ENCODE measurements around the gene TMC4. TPM values are rescaled to one million over a fixed set of nuclear protein-coding genes. Genes with fewer than 3 reads are reported as not detected.

TMC4 gene
- polyA plus RNA-seq, 3 donors: 3.1 to 44.8 (median 6.4) TPM

DNA sequence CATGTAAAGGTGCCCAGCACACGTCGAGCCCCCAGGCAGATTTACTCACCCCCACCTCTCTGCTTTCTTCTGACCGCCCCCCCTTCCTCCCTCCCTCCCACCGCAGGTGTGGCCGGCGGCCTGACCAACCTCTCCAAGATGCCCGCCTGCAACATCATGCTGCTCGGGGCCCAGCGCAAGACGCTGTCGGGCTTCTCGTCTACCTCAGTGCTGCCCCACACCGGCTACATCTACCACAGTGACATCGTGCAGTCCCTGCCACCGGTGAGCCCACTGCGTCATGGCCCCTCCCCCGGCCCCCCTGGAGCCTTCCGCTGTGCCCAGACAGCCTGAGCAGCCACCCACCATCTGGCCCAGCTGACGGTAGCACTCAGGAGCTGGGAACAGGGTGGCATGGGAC lies 48.6 kb downstream of the TMC4 start:
- 93 to 96% (median 93%) methylated on average over 18 to 19 of the region's 19 CpGs for whole genome bisulfite sequencing, 3 donors

GRCh38 chr19:54123682-54124081 lies 49.3 kb downstream of the TMC4 start:
- no peak overlapping the region for H3K27ac ChIP-seq (ENCODE audit: low read depth, low read length)
- WGBS, 3 donors: 89 to 94% (median 94%) methylated on average over 16 to 17 of the region's 17 CpGs

More for the DNA sequence above, 48.6 kb downstream of the TMC4 start:
- no peak overlapping the region for H3K27ac ChIP-seq (ENCODE audit: low read depth, low read length)

DNA sequence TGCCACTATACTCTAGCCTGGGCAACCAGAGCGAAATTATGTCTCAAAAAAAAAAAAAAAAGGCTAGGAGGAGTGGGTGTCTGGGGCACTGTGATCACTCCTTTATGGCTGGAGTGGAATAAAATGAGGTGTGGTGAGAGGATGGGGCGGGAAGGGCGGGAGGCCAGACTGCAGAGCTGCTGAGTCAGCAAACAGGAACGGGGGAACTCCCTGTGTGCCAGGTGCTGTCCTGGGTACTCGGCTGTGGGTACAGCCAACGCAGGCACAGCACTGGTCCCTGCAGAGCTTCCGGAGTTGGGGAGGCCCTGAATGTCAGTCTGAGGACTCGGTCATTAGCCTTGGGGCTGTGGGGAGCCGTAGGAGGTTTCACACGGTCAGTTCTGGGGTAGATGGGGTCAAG lies 51.7 kb downstream of the TMC4 start:
- H3K27ac ChIP-seq (ENCODE audit: low read depth, low read length): no peak overlapping the region
- WGBS, 3 donors: 90 to 94% (median 94%) methylated on average over 10 of the region's 10 CpGs

GRCh38 chr19:54115109-54116063 lies 57.6 kb downstream of the TMC4 start, which contains the start of the genes PRPF31 and TFPT:
TSS of gene PRPF31 (plus strand) at chr19:54115754. CDS start at chr19:54118279, 2,525 bp downstream.
TSS of gene TFPT (minus strand) at chr19:54115657. CDS start at chr19:54115269, 388 bp downstream.
- WGBS, 3 donors: 0 to 1% (median 0%) methylated on average over 60 of the region's 60 CpGs
- no peak within 1 kb of the TSS for H3K27ac ChIP-seq (ENCODE audit: low read depth, low read length)

GRCh38 chr19:54114340-54115108 lies 58.4 kb downstream of the TMC4 start:
- H3K27ac ChIP-seq (ENCODE audit: low read depth, low read length): no peak overlapping the region
- WGBS, 3 donors: 10 to 15% (median 13%) methylated on average over 28 of the region's 28 CpGs

Other genes with a start within 250 kb of the TMC4 start
- under 1 TPM; 0.02 to 0.34 (median 0.04) TPM for gene CACNG8, start 210.2 kb downstream of the TMC4 start, polyA plus RNA-seq
- gene CACNG6, start 181.5 kb downstream of the TMC4 start, polyA plus RNA-seq: not detected
- 1 to 10 TPM in 1 of 3 donors, under 1 TPM in 1, not detected in 1; 0.76 to 2.1 TPM for gene VSTM1, start 109.3 kb downstream of the TMC4 start, polyA plus RNA-seq
- not detected for gene TARM1, start 91.8 kb downstream of the TMC4 start, polyA plus RNA-seq
- gene OSCAR, start 72.4 kb downstream of the TMC4 start, polyA plus RNA-seq: 1 to 10 TPM in 2 of 3 donors, under 1 TPM in 1; 0.37 to 6.4 (median 3.5) TPM
- gene NDUFA3, start 70.3 kb downstream of the TMC4 start, polyA plus RNA-seq: 100 to 1,000 TPM in 2 of 3 donors, 10 to 100 TPM in 1; 53.4 to 243 (median 185) TPM
- 10 to 100 TPM in 2 of 3 donors, 1 to 10 TPM in 1; 7.2 to 17.9 (median 11.8) TPM for gene TFPT, start 57.5 kb downstream of the TMC4 start, polyA plus RNA-seq
- 10 to 100 TPM; 21.0 to 47.7 (median 46.6) TPM for gene PRPF31, start 57.4 kb downstream of the TMC4 start, polyA plus RNA-seq
- gene CNOT3, start 35.4 kb downstream of the TMC4 start, polyA plus RNA-seq: 10 to 100 TPM; 19.4 to 23.6 (median 20.7) TPM
- gene LENG1, start 13.4 kb downstream of the TMC4 start, polyA plus RNA-seq: 1 to 10 TPM; 5.1 to 7.2 (median 6.2) TPM
- 10 to 100 TPM; 18.8 to 32.0 (median 27.5) TPM for gene MBOAT7, start 16.4 kb upstream of the TMC4 start, polyA plus RNA-seq
- gene TSEN34, start 18.1 kb upstream of the TMC4 start, polyA plus RNA-seq: 10 to 100 TPM; 32.8 to 45.0 (median 39.6) TPM
- 1,000 to 10,000 TPM; 3,750 to 5,284 (median 4,831) TPM for gene RPS9, start 27.7 kb upstream of the TMC4 start, polyA plus RNA-seq
- 10 to 100 TPM in 1 of 3 donors, 1 to 10 TPM in 2; 2.0 to 29.9 (median 6.1) TPM for gene LILRB3, start 49.8 kb upstream of the TMC4 start, polyA plus RNA-seq
- gene LILRA6, start 69.6 kb upstream of the TMC4 start, polyA plus RNA-seq: 10 to 100 TPM in 1 of 3 donors, 1 to 10 TPM in 1, under 1 TPM in 1; 0.72 to 10.1 (median 3.4) TPM
- gene LILRB5, start 84.1 kb upstream of the TMC4 start, polyA plus RNA-seq: 10 to 100 TPM in 2 of 3 donors, 1 to 10 TPM in 1; 1.4 to 16.7 (median 13.5) TPM
- gene LILRB2, start 108.0 kb upstream of the TMC4 start, polyA plus RNA-seq: 10 to 100 TPM in 1 of 3 donors, 1 to 10 TPM in 2; 2.2 to 14.6 (median 2.4) TPM
- gene LILRA5, start 140.0 kb upstream of the TMC4 start, polyA plus RNA-seq: 10 to 100 TPM in 2 of 3 donors, 1 to 10 TPM in 1; 2.2 to 31.5 (median 14.3) TPM
- under 1 TPM in 1 of 3 donors, not detected in 2; 0.03 TPM for gene LILRA4, start 166.0 kb upstream of the TMC4 start, polyA plus RNA-seq
- gene LAIR1, start 191.8 kb upstream of the TMC4 start, polyA plus RNA-seq: 10 to 100 TPM in 2 of 3 donors, 1 to 10 TPM in 1; 8.2 to 75.8 (median 17.2) TPM
- gene TTYH1, start 242.3 kb upstream of the TMC4 start, polyA plus RNA-seq: 10 to 100 TPM in 1 of 3 donors, under 1 TPM in 2; 0.70 to 11.9 (median 0.79) TPM